ENCODE results near the gene ANO10.

DNA sequence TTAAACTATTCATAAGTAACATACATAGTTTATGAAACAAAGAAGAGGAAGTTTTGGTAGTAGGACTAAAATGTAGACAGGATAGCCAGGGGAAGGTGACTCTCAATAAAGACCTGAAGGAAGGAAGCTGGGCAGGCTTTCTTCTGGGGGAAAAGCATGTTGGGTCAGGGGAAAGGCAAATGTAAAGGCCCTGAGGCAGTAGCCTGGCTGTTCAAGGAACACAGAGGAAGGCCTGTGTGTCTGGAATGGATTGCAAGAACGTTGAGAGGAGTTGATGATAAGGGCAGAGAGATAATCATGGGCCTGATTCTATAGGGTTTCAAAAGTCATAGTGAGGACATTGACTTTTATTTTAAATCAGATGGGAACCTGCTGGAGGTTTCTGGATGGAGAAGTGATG is 167.8 kb downstream of the ANO10 start:
- no peak for TF ChIP-seq POLR2A (IDR thresholded peaks at IDR 0.05)
- no peak for TF ChIP-seq CTCF (IDR thresholded peaks at IDR 0.05)
